GM23338 (cell line): ENCODE data around the gene RPP38.

Experiments used
- CREB1 ChIP-seq: fragments of 250-450 bp; sonication (Bioruptor Pico); IDR thresholded peaks from 2 replicates; pipeline ENCODE4 v1.5.0; 2020; ENCODE audit warnings: low read depth, mild to moderate bottlenecking, moderate library complexity
- CTCF ChIP-seq, 2 experiments: fragments of 200-600 bp in 1 of 2; sonication (generic) in 1 of 2; conservative IDR thresholded peaks; 2 replicates each; pipeline versions ENCODE4 v1.5.1 to v1.6.1; 2016 to 2017; ENCODE audit warnings: antibody characterized with exemption in 2 of 2, low read depth in 2 of 2, mild to moderate bottlenecking in 2 of 2, moderate library complexity in 1 of 2
- ETS1 ChIP-seq: IDR thresholded peaks from 2 replicates; pipeline ENCODE4 v1.6.1; 2016; ENCODE audit warnings: antibody characterized with exemption
- EZH2 ChIP-seq: fragments of 200-600 bp; sonication (generic); IDR thresholded peaks from one replicate; pipeline ENCODE4 v1.8.0; 2017; ENCODE audit warnings: antibody characterized with exemption, mild to moderate bottlenecking, low read depth; ENCODE audit not compliant: unreplicated experiment
- EZH2phosphoT487 ChIP-seq: fragments of 200-600 bp; sonication (generic); IDR thresholded peaks from one replicate; pipeline ENCODE4 v1.8.1; 2018; ENCODE audit warnings: antibody characterized with exemption; ENCODE audit not compliant: unreplicated experiment
- JUNB ChIP-seq: IDR thresholded peaks from one replicate; pipeline ENCODE4 v1.6.1; 2016; ENCODE audit warnings: antibody characterized with exemption; ENCODE audit not compliant: unreplicated experiment
- NANOG ChIP-seq: IDR thresholded peaks from 2 replicates; pipeline ENCODE4 v1.6.1; 2016; ENCODE audit warnings: antibody characterized with exemption, borderline replicate concordance
- POLR2AphosphoS5 ChIP-seq: IDR thresholded peaks from 2 replicates; pipeline ENCODE4 v1.6.1; 2016; ENCODE audit warnings: antibody characterized with exemption, low read depth
- REST ChIP-seq: IDR thresholded peaks from one replicate; pipeline ENCODE4 v1.6.1; 2018; ENCODE audit warnings: antibody characterized with exemption; ENCODE audit not compliant: unreplicated experiment
- STAT1 ChIP-seq: IDR thresholded peaks from one replicate; pipeline ENCODE4 v1.6.1; 2016; ENCODE audit warnings: antibody characterized with exemption; ENCODE audit not compliant: unreplicated experiment
- ZNF114 ChIP-seq: fragments of 250-450 bp; sonication (Bioruptor Pico); IDR thresholded peaks from 2 replicates; pipeline ENCODE4 v1.5.0; 2020; ENCODE audit warnings: mild to moderate bottlenecking, moderate library complexity
- ZNF331 ChIP-seq: fragments of 250-450 bp; sonication (Bioruptor Pico); IDR thresholded peaks from 2 replicates; pipeline ENCODE4 v1.5.0; 2020; ENCODE audit warnings: low read depth, mild to moderate bottlenecking, moderate library complexity
- ZNF462 ChIP-seq: fragments of 250-450 bp; sonication (Bioruptor Pico); IDR thresholded peaks from 2 replicates; pipeline ENCODE4 v1.5.0; 2020; ENCODE audit warnings: mild to moderate bottlenecking, moderate library complexity

- no peak for TF ChIP-seq CTCF (conservative IDR thresholded peaks at IDR 0.05; ENCODE audit: low read depth in 2 of 2)
- TF ChIP-seq EZH2phosphoT487: no peak
- no peak for TF ChIP-seq CREB1
- no peak for TF ChIP-seq POLR2AphosphoS5
- TF ChIP-seq ZNF331 (CRISPR knock-in tag): no peak
- no peak for TF ChIP-seq REST
- TF ChIP-seq EZH2: no peak
- TF ChIP-seq STAT1: no peak
- no peak for TF ChIP-seq NANOG
- TF ChIP-seq JUNB: no peak
- TF ChIP-seq ZNF462 (CRISPR knock-in tag): no peak
- TF ChIP-seq ZNF114: no peak
- TF ChIP-seq ETS1: no peak
Measured at GRCh38 chr10:15131330-15131729, 34.2 kb downstream of the RPP38 start.
